Right lobe of liver (tissue), 4 donors: Measurements from ENCODE around the gene GALNT15.

Source experiments
- CTCF ChIP-seq, 4 donors: fragments of 200-600 bp in 3 of 4; fragments of 450-650 bp in 1 of 4; IDR thresholded peaks; one replicate each; pipeline versions ENCODE4 v1.5.1 to v1.8.0; 2016 to 2022; ENCODE audit warnings: antibody characterized with exemption in 4 of 4, mild to moderate bottlenecking in 2 of 4
- POLR2A ChIP-seq: fragments of 450-650 bp; IDR thresholded peaks from one replicate; pipeline ENCODE4 v1.6.1; 2017; ENCODE audit warnings: antibody characterized with exemption, mild to moderate bottlenecking
- donor health status: DM: no; HTN: no; CAD: no.
- donor health status: DM: no; HTN: no; CAD: no.
- donor health status: DM: no; HTN: yes; CAD: no.

DNA sequence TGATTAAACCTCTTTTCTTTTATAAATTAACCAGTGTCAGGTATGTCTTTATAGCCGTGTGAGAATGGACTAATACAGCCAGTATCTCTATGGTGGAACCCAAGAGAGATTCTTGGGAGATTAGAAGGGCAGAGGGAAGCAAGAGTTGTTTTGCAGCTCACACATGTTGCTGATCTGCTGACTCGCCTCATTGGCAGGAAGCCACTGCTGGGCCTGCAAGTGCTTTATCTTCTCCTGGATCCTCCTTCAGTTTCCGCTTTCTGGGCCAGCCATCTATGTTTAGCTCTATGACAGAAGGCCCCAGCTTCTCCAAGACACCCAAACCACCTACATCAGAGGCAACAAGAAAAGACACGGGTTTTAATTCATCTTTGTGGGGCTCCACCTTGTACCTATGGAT lies 23.4 kb upstream of the GALNT15 start:
- TF ChIP-seq POLR2A (no peak), CTCF (IDR thresholded peaks at IDR 0.05) (no peak)
